A549 (cell line): ENCODE results near the gene QKI. TPM values are rescaled to one million over a fixed set of nuclear protein-coding genes. Genes with fewer than 3 reads are reported as not detected.

ENCODE experiments used
- ATAC-seq, 2 experiments: fragments of 200-7000 bp in 1 of 2; fragments of >200 bp in 1 of 2; cut with Nextera tagmentation in 1 of 2; cut with Tn5 transposase in 1 of 2; 3 replicates each; pipeline versions ENCODE4 v1.8.0 to v1.9.1; 2018 to 2020; ENCODE audit warnings: mild to moderate bottlenecking in 1 of 2, moderate library complexity in 1 of 2
- CTCF ChIA-PET: fragments of 300-600 bp; sonication (Branson Sonifier 250); formaldehyde crosslinking; extraction: SDS; loops from one replicate; lab custom pipeline; 2021; ENCODE audit warnings: antibody characterized with exemption, inconsistent platforms; lab: Yijun Ruan, JAX
- POLR2A ChIA-PET: fragments of 350-600 bp; formaldehyde crosslinking; extraction: SDS; loops from one replicate; lab custom pipeline; 2021; ENCODE audit warnings: antibody characterized with exemption, inconsistent platforms; lab: Yijun Ruan, JAX
- DNase-seq, 2 experiments: peaks; one replicate each; pipeline versions ENCODE4 v3.0.0 to v3.0.0-alpha.2; 2011 to 2016; ENCODE audit warnings: low read depth in 1 of 2, low spot score in 1 of 2
- FAIRE-seq: peaks from 2 replicates; lab custom pipeline; 2011; peaks lifted over from hg19 to GRCh38; lab: Jason Lieb, UNC
- H3K27ac ChIP-seq, 2 experiments: fragments of >200 bp; sonication (Bioruptor Twin); formaldehyde crosslinking; 3 replicates each; pipeline ENCODE4 v1.5.1; 2016 to 2017
- H3K4me1 ChIP-seq: fragments of >200 bp; sonication (Bioruptor Twin); formaldehyde crosslinking; 3 replicates; pipeline ENCODE4 v1.6.1; 2016
- H3K4me2 ChIP-seq: fragments of >200 bp; sonication (Bioruptor Twin); formaldehyde crosslinking; 3 replicates; pipeline ENCODE4 v1.6.1; 2016
- H3K4me3 ChIP-seq: fragments of >200 bp; sonication (Bioruptor Twin); formaldehyde crosslinking; 3 replicates; pipeline ENCODE4 v1.5.1; 2016
- H3K9me3 ChIP-seq: fragments of >200 bp; sonication (Bioruptor Twin); formaldehyde crosslinking; 3 replicates; pipeline ENCODE4 v1.6.1; 2016
- BHLHE40 ChIP-seq: IDR thresholded peaks from 2 replicates; pipeline ENCODE4 v1.6.1; 2012; ENCODE audit warnings: low read depth, low read length, inconsistent platforms
- CBX2 ChIP-seq: fragments of 200-600 bp; sonication (generic); IDR thresholded peaks from 2 replicates; pipeline ENCODE4 v1.6.1; 2016; ENCODE audit warnings: low read depth, mild to moderate bottlenecking, borderline replicate concordance
- CBX8 ChIP-seq: fragments of 200-600 bp; sonication (generic); IDR thresholded peaks from 2 replicates; pipeline ENCODE4 v1.6.1; 2016
- CEBPB ChIP-seq, 2 experiments: fragments of >200 bp in 1 of 2; sonication (Bioruptor Twin) in 1 of 2; formaldehyde crosslinking in 1 of 2; IDR thresholded peaks; 2 replicates each; pipeline ENCODE4 v1.6.1; 2012 to 2016
- CHD2 ChIP-seq: fragments of 150-350 bp; IDR thresholded peaks from 2 replicates; pipeline ENCODE4 v1.6.1; 2014; ENCODE audit warnings: low read length; ENCODE audit not compliant: partially characterized antibody
- CHD4 ChIP-seq: fragments of 200-600 bp; sonication (generic); IDR thresholded peaks from 2 replicates; pipeline ENCODE4 v1.6.1; 2016; ENCODE audit warnings: antibody characterized with exemption, mild to moderate bottlenecking, borderline replicate concordance
- EHMT2 ChIP-seq: fragments of 200-600 bp; sonication (generic); IDR thresholded peaks from 2 replicates; pipeline ENCODE4 v1.6.1; 2016; ENCODE audit warnings: antibody characterized with exemption, low read depth, mild to moderate bottlenecking, moderate library complexity
- EP300 ChIP-seq, 2 experiments: fragments of >200 bp; sonication (Bioruptor Twin); formaldehyde crosslinking; IDR thresholded peaks; 2 replicates in 1 of 2; 3 replicates in 1 of 2; pipeline ENCODE4 v1.6.1; 2016 to 2017
- ESRRA ChIP-seq: fragments of 150-350 bp; IDR thresholded peaks from 2 replicates; pipeline ENCODE4 v1.6.1; 2014; ENCODE audit warnings: mild to moderate bottlenecking, low read length, borderline replicate concordance
- FOSB ChIP-seq: fragments of 250-450 bp; sonication (Bioruptor Pico); IDR thresholded peaks from 2 replicates; pipeline ENCODE4 v1.5.0; 2020; ENCODE audit warnings: mild to moderate bottlenecking, moderate library complexity
- FOSL2 ChIP-seq, 2 experiments: fragments of 450-650 bp in 1 of 2; fragments of >200 bp in 1 of 2; sonication (Bioruptor Twin) in 1 of 2; formaldehyde crosslinking; IDR thresholded peaks; 2 replicates each; pipeline versions ENCODE4 v1.5.0 to v1.6.1; 2016 to 2020; ENCODE audit warnings: mild to moderate bottlenecking in 1 of 2, moderate library complexity in 1 of 2
- FOXS1 ChIP-seq: fragments of 250-450 bp; sonication (Bioruptor Pico); IDR thresholded peaks from 2 replicates; pipeline ENCODE4 v1.5.0; 2020; ENCODE audit warnings: mild to moderate bottlenecking, moderate library complexity
- HDAC2 ChIP-seq: fragments of 200-600 bp; sonication (generic); IDR thresholded peaks from 2 replicates; pipeline ENCODE4 v1.6.1; 2016
- HOXA7 ChIP-seq: fragments of 250-450 bp; sonication (Bioruptor Pico); IDR thresholded peaks from 2 replicates; pipeline ENCODE4 v1.5.0; 2020; ENCODE audit warnings: mild to moderate bottlenecking, moderate library complexity
- HOXB13 ChIP-seq: fragments of 250-450 bp; sonication (Bioruptor Pico); IDR thresholded peaks from 2 replicates; pipeline ENCODE4 v1.5.0; 2020; ENCODE audit warnings: low read depth, mild to moderate bottlenecking, moderate library complexity
- HOXB5 ChIP-seq: fragments of 250-450 bp; sonication (Bioruptor Pico); IDR thresholded peaks from 2 replicates; pipeline ENCODE4 v1.5.0; 2020; ENCODE audit warnings: mild to moderate bottlenecking, moderate library complexity
- JUN ChIP-seq, 2 experiments: fragments of >200 bp; sonication (Bioruptor Twin); formaldehyde crosslinking; IDR thresholded peaks; 2 replicates in 1 of 2; 3 replicates in 1 of 2; pipeline ENCODE4 v1.6.1; 2016 to 2017
- KDM1A ChIP-seq: fragments of 200-600 bp; sonication (generic); IDR thresholded peaks from 2 replicates; pipeline ENCODE4 v1.6.1; 2016; ENCODE audit warnings: low read depth, mild to moderate bottlenecking
- MYC ChIP-seq: IDR thresholded peaks from 2 replicates; pipeline ENCODE4 v1.6.1; 2012; ENCODE audit warnings: mild to moderate bottlenecking, inconsistent platforms, low read length, improper control_type of control experiment, borderline replicate concordance
- PBX3 ChIP-seq: IDR thresholded peaks from 2 replicates; pipeline ENCODE4 v1.6.1; 2012
- POLR2AphosphoS2 ChIP-seq: conservative IDR thresholded peaks from 2 replicates; pipeline ENCODE4 v1.6.1; 2012; ENCODE audit warnings: low read length, improper control_type of control experiment, inconsistent platforms
- RARB ChIP-seq: fragments of 250-450 bp; sonication (Bioruptor Pico); IDR thresholded peaks from 2 replicates; pipeline ENCODE4 v1.8.0; 2021; ENCODE audit warnings: mild to moderate bottlenecking, moderate library complexity
- RCOR1 ChIP-seq: fragments of 150-350 bp; IDR thresholded peaks from 2 replicates; pipeline ENCODE4 v1.6.1; 2014; ENCODE audit warnings: antibody characterized with exemption, low read length, low read depth
- RFX5 ChIP-seq: fragments of 450-650 bp; IDR thresholded peaks from 2 replicates; pipeline ENCODE4 v1.7.1; 2014; ENCODE audit warnings: antibody characterized with exemption, mild to moderate bottlenecking, moderate library complexity
- SREBF2 ChIP-seq: fragments of 450-650 bp; IDR thresholded peaks from 2 replicates; pipeline ENCODE4 v1.6.1; 2014; ENCODE audit warnings: mild to moderate bottlenecking, moderate library complexity
- TP53 ChIP-seq: fragments of 250-450 bp; sonication (Bioruptor Pico); IDR thresholded peaks from 2 replicates; pipeline ENCODE4 v1.5.0; 2021; ENCODE audit warnings: mild to moderate bottlenecking, moderate library complexity
- ZC3H11A ChIP-seq: fragments of 450-650 bp; IDR thresholded peaks from 2 replicates; pipeline ENCODE4 v1.6.1; 2014; ENCODE audit warnings: antibody characterized with exemption, mild to moderate bottlenecking
- ZFP36 ChIP-seq: fragments of 450-650 bp; IDR thresholded peaks from 2 replicates; pipeline ENCODE4 v1.6.1; 2014; ENCODE audit warnings: borderline replicate concordance; ENCODE audit not compliant: partially characterized antibody
- ZNF302 ChIP-seq: fragments of 250-450 bp; sonication (Bioruptor Pico); IDR thresholded peaks from 2 replicates; pipeline ENCODE4 v1.9.0; 2021; ENCODE audit warnings: inconsistent platforms, mild to moderate bottlenecking, moderate library complexity
- WGBS: methylation state at CpG from one replicate; pipeline ENCODE4 v1.1.6; 2017; ENCODE audit errors: missing lambda C conversion rate; 5-methylcytosine and 5-hydroxymethylcytosine counted together
- polyA plus RNA-seq, 4 experiments: library from polyadenylated mRNA; depleted of rRNA in 3 of 4; stranded (reverse); fragments of >200 nt; fragmentation: RNase III in 1 of 4; extraction: RNeasy Plus Mini Kit Qiagen cat#74134 plus additional on column Dnase treatment in 1 of 4; gene quantifications; 2 replicates in 3 of 4; 3 replicates in 1 of 4; pipeline ENCODE4 v1.2.3, GENCODE V29; 2011 to 2017

QKI gene
- polyA plus RNA-seq, 2 of the 4 experiments (the other 2 are of a cell fraction) = 71.9 to 98.2 TPM

- POLR2A ChIA-PET = no interaction called here
- peaks cover 49% of the 10 kb centered on the region for H3K4me1 ChIP-seq
- no peak for TF ChIP-seq ZFP36
- no peak for TF ChIP-seq ZNF302
- no peak for TF ChIP-seq ZC3H11A
- TF ChIP-seq ESRRA = no peak
- no peak for TF ChIP-seq EP300 (IDR thresholded peaks at IDR 0.05)
- no peak for TF ChIP-seq POLR2AphosphoS2
- no peak for TF ChIP-seq MYC
- TF ChIP-seq KDM1A = no peak
- no peak for TF ChIP-seq CHD4
- TF ChIP-seq RARB (CRISPR knock-in tag) = no peak
- TF ChIP-seq CBX2 = no peak
- TF ChIP-seq FOSB = no peak
- no peak for TF ChIP-seq CBX8
- ATAC-seq = no peak
- DNase-seq = no peak
- 28% methylated on average over 2 of the region's 2 CpGs for WGBS
- FAIRE-seq = no peak
- peak overlapping the region; percentile 92 for H3K4me2 ChIP-seq
- CTCF ChIA-PET = no interaction called here
- peak overlapping the region in 1 of 2 experiments; percentile 11; a peak in 1 of 6 replicates for H3K27ac ChIP-seq
- H3K4me3 ChIP-seq = no peak overlapping the region
- no peaks in the 10 kb centered on the region for H3K9me3 ChIP-seq
These were observed 5.7 kb downstream of the QKI start for GRCh38 chr6:163420289-163420614.

DNA sequence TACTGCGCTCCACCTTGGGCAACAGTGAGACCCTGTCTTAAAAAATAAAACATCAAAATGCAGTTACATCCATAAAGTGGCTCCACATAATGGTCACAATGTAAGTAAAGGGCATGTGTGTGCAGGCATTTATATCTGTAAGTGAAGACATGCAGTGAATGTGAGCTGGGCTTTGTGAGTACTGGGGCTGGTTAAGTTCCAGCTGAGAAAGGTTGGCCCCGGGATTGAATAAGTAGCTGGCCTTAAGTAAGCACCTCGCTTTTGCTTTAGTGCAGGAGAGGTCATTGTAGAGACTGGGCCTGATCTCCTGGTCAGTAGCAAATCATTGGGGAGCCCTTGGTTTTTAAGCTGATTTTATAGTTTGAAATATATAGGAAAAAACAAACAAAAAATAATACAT, 8.0 kb downstream of the QKI start:
- CTCF ChIA-PET = no interaction called here

DNA sequence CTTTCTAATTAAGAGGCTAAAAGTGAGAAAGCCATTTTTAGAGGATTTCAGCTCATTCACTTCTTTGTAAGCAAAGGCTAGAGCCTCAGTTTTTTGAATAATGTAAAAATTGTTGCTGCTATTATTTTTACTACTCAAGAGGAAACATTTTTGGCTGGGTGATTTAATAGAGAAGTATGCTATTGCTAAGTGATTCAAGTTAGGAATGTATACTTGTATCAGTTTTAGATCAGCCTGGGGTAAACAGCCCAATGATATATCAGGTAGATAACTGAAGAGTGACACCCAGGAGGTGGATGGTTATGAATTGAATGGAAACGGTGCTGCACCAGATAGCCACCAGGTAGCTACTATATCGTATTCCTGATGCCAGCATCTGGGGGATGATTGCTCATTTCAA, 9.2 kb downstream of the QKI start:
- Histone ChIP-seq H3K9me3 (no peaks in the 10 kb centered on the region), H3K27ac (no peak overlapping the region), H3K4me2 (no peak overlapping the region)
- FAIRE-seq (no peak), DNase-seq (no peak)
- ChIA-PET CTCF (no interaction called here), POLR2A (no interaction called here)
- TF ChIP-seq SREBF2 (no peak), RARB (CRISPR knock-in tag) (no peak), HOXB13 (CRISPR knock-in tag) (no peak), JUN (IDR thresholded peaks at IDR 0.05) (no peak), EHMT2 (no peak), FOSL2 (IDR thresholded peaks at IDR 0.05) (no peak), FOSL2 (CRISPR knock-in tag; IDR thresholded peaks at IDR 0.05) (no peak), HDAC2 (no peak), CHD2 (no peak), TP53 (CRISPR knock-in tag) (no peak), HOXB5 (CRISPR knock-in tag) (no peak), CHD4 (no peak), PBX3 (no peak), EP300 (IDR thresholded peaks at IDR 0.05) (no peak), RCOR1 (no peak), RFX5 (no peak)
- TF ChIP-seq, all 56 proteins: peak for 0
- ATAC-seq = no peak
- Histone ChIP-seq H3K4me3 (no peak overlapping the region), H3K4me1 (peaks cover 51% of the 10 kb centered on the region)
- 78% methylated on average over 2 of the region's 2 CpGs for WGBS

More for the DNA sequence above, 8.0 kb downstream of the QKI start:
- Histone ChIP-seq H3K4me1 (peaks cover 50% of the 10 kb centered on the region), H3K4me3 (no peak overlapping the region), H3K27ac (no peak overlapping the region), H3K9me3 (no peaks in the 10 kb centered on the region), H3K4me2 (peak overlapping the region; percentile 17; the same call in 1 of the 3 replicates)
- no peak for ATAC-seq
- POLR2A ChIA-PET = no interaction called here
- TF ChIP-seq BHLHE40 (no peak), CBX8 (no peak), HOXA7 (no peak), CEBPB (IDR thresholded peaks at IDR 0.05) (no peak), PBX3 (no peak), FOXS1 (CRISPR knock-in tag) (no peak)
- no peak for FAIRE-seq
- DNase-seq = no peak
- WGBS = 75% methylated on average over 3 of the region's 3 CpGs
